Colonic mucosa (tissue), 4 donors: ENCODE measurements around the gene PDE7B. TPM values are rescaled to one million over a fixed set of nuclear protein-coding genes. Genes with fewer than 3 reads are reported as not detected.

Experiments
- DNase-seq: peaks from one replicate; pipeline ENCODE4 v3.0.0-alpha.2; 2020
- H3K27ac ChIP-seq: fragments of 200-600 bp; one replicate; pipeline ENCODE4 v1.8.0; 2021
- H3K27me3 ChIP-seq: fragments of 200-600 bp; one replicate; pipeline ENCODE4 v1.8.0; 2021
- H3K36me3 ChIP-seq: fragments of 200-600 bp; one replicate; pipeline ENCODE4 v1.8.0; 2021
- H3K4me1 ChIP-seq: fragments of 200-600 bp; one replicate; pipeline ENCODE4 v1.8.0; 2021; ENCODE audit warnings: mild to moderate bottlenecking
- H3K4me3 ChIP-seq: fragments of 200-600 bp; one replicate; pipeline ENCODE4 v1.8.0; 2021
- H3K9ac ChIP-seq, 2 donors: one replicate each; pipeline ENCODE4 v1.7.0; 2013; ENCODE audit warnings: control low read depth in 2 of 2, low read depth in 2 of 2, low read length in 2 of 2
- H3K9me3 ChIP-seq: fragments of 200-600 bp; one replicate; pipeline ENCODE4 v1.8.0; 2021
- intact Hi-C: fragments of 100-400 bp; cut with DNase I; formaldehyde crosslinking; loops from one replicate; pipeline ENCODE4 v1.14.1; 2022
- total RNA-seq, 2 donors: library from RNA; stranded (reverse); fragmentation: NEBNext Ultra II Directional in 1 of 2; extraction: Animal tissue kit (Norgen Biotek cat#: 25700) in 1 of 2; gene quantifications; one replicate each; pipeline ENCODE4 v1.2.1, GENCODE V29; 2021
- TF ChIP-seq, protein P1 (sequence below): fragments of 200-600 bp; IDR thresholded peaks from one replicate; pipeline ENCODE4 v1.8.0; 2022; ENCODE audit warnings: antibody characterized with exemption, mild to moderate bottlenecking
- donor health status: healthy.
- donor health status: DM: no; HTN: no; CAD: no.
- donor health status: DM: no; HTN: no; CAD: no.

PDE7B gene
- total RNA-seq, 2 donors from 2014 or later: 1.0 to 1.4 TPM

DNA sequence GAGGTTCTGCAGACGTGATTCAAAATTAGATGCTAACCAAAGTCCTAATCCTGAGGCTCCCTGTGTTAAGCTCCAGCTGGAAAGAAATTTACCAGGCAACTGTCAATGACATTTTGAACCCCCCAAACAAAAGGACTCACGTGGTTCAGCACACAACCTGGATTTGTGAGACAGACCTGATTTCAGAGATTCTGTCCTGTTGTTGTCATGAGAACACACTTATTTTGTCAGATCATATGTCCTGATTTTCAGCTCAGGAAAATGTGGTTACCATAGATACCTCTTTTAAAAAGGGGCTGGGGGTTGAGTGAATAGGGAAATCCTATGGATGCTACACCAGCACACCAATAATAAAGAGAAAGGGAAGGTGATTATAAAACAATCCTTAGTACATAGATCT lies 337.0 kb downstream of the PDE7B start:
- H3K4me3 ChIP-seq: no peak overlapping the region
- no peaks in the 10 kb centered on the region for H3K4me1 ChIP-seq
- no peaks in the 10 kb centered on the region for H3K9me3 ChIP-seq
- intact Hi-C loops: no loop called here
- no peaks in the 10 kb centered on the region for H3K27me3 ChIP-seq
- H3K9ac ChIP-seq: no peak overlapping the region
- H3K36me3 ChIP-seq: no peaks in the 10 kb centered on the region
- TF ChIP-seq, protein P1, sequence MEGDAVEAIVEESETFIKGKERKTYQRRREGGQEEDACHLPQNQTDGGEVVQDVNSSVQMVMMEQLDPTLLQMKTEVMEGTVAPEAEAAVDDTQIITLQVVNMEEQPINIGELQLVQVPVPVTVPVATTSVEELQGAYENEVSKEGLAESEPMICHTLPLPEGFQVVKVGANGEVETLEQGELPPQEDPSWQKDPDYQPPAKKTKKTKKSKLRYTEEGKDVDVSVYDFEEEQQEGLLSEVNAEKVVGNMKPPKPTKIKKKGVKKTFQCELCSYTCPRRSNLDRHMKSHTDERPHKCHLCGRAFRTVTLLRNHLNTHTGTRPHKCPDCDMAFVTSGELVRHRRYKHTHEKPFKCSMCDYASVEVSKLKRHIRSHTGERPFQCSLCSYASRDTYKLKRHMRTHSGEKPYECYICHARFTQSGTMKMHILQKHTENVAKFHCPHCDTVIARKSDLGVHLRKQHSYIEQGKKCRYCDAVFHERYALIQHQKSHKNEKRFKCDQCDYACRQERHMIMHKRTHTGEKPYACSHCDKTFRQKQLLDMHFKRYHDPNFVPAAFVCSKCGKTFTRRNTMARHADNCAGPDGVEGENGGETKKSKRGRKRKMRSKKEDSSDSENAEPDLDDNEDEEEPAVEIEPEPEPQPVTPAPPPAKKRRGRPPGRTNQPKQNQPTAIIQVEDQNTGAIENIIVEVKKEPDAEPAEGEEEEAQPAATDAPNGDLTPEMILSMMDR: no peak
- no peak overlapping the region for H3K27ac ChIP-seq
- DNase-seq: no peak

DNA sequence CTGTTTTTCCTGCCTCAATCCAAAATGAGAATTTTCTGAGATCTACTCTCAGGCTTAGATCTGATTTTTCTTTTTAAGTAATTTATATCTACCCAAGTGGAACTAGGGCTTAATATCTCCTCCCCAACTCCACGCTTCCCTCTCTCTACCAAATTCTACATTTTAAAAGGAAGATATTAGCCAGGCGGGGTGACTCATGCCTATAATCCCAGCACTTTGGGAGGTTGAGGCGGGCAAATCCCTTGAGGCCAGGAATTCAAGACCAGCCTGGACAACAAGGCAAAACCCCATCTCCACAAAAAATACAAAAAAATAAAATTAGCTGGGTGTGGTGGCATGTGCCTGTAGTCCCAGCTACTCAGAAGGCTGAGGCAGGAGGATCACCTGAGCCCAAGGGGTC lies 337.6 kb downstream of the PDE7B start:
- no peak overlapping the region for H3K9ac ChIP-seq
- H3K27ac ChIP-seq: no peak overlapping the region
- no peaks in the 10 kb centered on the region for H3K4me1 ChIP-seq
- intact Hi-C loops: no loop called here
- H3K27me3 ChIP-seq: no peaks in the 10 kb centered on the region
- TF ChIP-seq, protein P1: no peak
- no peaks in the 10 kb centered on the region for H3K9me3 ChIP-seq
- H3K4me3 ChIP-seq: no peak overlapping the region
- no peak for DNase-seq
- no peaks in the 10 kb centered on the region for H3K36me3 ChIP-seq

DNA sequence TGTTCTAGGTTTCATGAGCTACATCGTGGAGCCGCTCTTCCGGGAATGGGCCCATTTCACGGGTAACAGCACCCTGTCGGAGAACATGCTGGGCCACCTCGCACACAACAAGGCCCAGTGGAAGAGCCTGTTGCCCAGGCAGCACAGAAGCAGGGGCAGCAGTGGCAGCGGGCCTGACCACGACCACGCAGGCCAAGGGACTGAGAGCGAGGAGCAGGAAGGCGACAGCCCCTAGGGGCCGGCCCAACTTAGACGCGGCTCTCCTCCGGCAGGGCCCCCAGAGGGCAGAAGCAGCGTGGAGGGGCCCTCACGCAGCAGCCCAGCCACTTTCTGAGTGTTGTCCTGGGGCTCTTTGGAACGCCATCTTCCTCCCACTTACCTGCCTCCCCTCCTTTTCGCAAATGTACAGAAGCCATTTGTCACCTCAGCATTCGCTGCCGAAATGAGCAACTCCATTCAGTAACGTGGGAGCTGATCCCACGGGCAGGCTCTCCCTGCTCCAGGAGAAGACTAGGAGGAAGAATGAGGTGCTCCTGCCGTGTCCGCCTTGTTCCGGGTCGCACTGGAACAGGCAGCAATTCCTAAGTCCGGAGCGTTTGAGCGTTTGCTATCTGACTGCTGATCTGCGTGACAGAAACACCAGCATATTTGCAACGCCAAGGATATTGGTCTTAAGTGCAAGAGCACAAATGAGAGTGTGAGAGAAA lies 340.3 kb downstream of the PDE7B start:
- H3K4me3 ChIP-seq: no peak overlapping the region
- H3K9me3 ChIP-seq: no peaks in the 10 kb centered on the region
- no peak for DNase-seq
- no peak overlapping the region for H3K9ac ChIP-seq
- intact Hi-C loops: no loop called here
- no peaks in the 10 kb centered on the region for H3K4me1 ChIP-seq
- no peak overlapping the region for H3K27ac ChIP-seq
- TF ChIP-seq, protein P1: no peak
- no peaks in the 10 kb centered on the region for H3K36me3 ChIP-seq
- no peaks in the 10 kb centered on the region for H3K27me3 ChIP-seq

DNA sequence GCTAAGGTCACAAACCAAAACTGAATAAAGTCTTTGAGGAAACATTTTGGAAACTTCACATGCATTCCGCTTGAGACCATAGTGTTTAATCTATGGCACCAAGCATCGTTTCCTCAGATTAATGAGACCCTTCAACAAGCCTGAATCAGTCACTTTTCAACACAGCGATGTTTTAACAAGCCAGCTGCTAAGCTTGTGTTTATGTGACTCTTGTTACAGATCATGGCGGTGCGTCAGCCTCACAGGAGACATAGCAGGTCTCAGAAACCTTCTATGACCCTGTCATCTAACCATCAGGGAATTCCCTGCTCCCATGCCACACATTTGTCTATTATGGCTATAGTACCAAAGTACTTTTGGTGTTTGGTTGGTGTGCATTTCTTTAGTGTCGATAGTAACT lies 341.4 kb downstream of the PDE7B start:
- TF ChIP-seq, protein P1: no peak
- intact Hi-C loops: no loop called here
- no peak overlapping the region for H3K4me3 ChIP-seq
- H3K27ac ChIP-seq: no peak overlapping the region
- H3K4me1 ChIP-seq: no peaks in the 10 kb centered on the region
- no peaks in the 10 kb centered on the region for H3K27me3 ChIP-seq
- no peaks in the 10 kb centered on the region for H3K36me3 ChIP-seq
- H3K9ac ChIP-seq: no peak overlapping the region
- no peaks in the 10 kb centered on the region for H3K9me3 ChIP-seq
- DNase-seq: no peak

DNA sequence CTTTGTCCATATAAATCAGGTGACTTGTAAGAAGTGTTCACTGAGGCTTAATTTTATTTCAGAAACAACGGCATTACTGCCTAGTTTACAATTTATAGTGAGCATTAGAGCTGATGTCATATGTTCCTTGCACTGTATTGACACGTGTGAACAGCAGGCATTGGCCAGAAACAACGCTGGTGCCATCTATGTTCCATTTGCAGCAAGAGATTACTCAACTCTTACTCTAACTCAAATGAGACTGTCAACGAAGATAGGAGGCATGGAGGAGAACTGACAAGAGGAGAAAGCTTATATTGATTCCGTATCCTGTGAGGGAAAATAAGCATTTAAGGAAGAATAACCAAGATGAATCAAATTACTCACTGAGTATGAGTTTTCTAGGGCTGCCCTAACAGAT lies 350.2 kb downstream of the PDE7B start:
- TF ChIP-seq, protein P1: no peak
- H3K36me3 ChIP-seq: no peaks in the 10 kb centered on the region
- intact Hi-C loops: no loop called here
- no peak overlapping the region for H3K4me3 ChIP-seq
- H3K4me1 ChIP-seq: no peaks in the 10 kb centered on the region
- H3K9ac ChIP-seq: no peak overlapping the region
- no peak overlapping the region for H3K27ac ChIP-seq
- H3K9me3 ChIP-seq: no peaks in the 10 kb centered on the region
- H3K27me3 ChIP-seq: no peaks in the 10 kb centered on the region
- no peak for DNase-seq
